IMR-90 (cell line): ENCODE data around the gene MARCHF3. TPM values are rescaled to one million over a fixed set of nuclear protein-coding genes. Genes with fewer than 3 reads are reported as not detected.

Source experiments
- ATAC-seq: fragments of 200-7000 bp; cut with Tn5 transposase; 2 replicates; pipeline ENCODE4 v1.9.1; 2020; ENCODE audit warnings: low read depth, mild to moderate bottlenecking, moderate library complexity
- BruUV-seq: library from RNA; stranded (reverse); fragments of 400-500 nt; replicated peaks from 2 replicates; lab custom pipeline; 2021; lab: Mats Ljungman, UMichigan
- CTCF ChIA-PET: fragments of 300-600 bp; formaldehyde crosslinking; extraction: SDS; loops from one replicate; lab custom pipeline; 2021; ENCODE audit warnings: antibody characterized with exemption; lab: Yijun Ruan, JAX
- POLR2A ChIA-PET: fragments of 300-600 bp; sonication (Branson Sonifier 250); formaldehyde crosslinking; loops from one replicate; lab custom pipeline; 2022; ENCODE audit warnings: antibody characterized with exemption; ENCODE audit not compliant: unreplicated experiment; lab: Charles Lee
- DNase-seq: peaks from one replicate; pipeline ENCODE4 v3.0.0; 2013
- H2AFZ ChIP-seq: replicated peaks from 2 replicates; pipeline ENCODE3; 2013; ENCODE audit warnings: low read length, mild to moderate bottlenecking; ENCODE audit not compliant: poor library complexity
- H2AK5ac ChIP-seq: 2 replicates; pipeline ENCODE4 v1.6.1; 2013; ENCODE audit warnings: low read depth, low read length, inconsistent platforms
- H2AK9ac ChIP-seq: replicated peaks from 2 replicates; pipeline ENCODE3; 2013; ENCODE audit warnings: mild to moderate bottlenecking, low read depth, low read length, moderate library complexity; ENCODE audit not compliant: poor library complexity
- H2BK120ac ChIP-seq: 2 replicates; pipeline ENCODE4 v1.6.1; 2013; ENCODE audit warnings: low read depth, low read length, inconsistent platforms
- H2BK15ac ChIP-seq: 3 replicates; pipeline ENCODE4 v1.6.1; 2013; ENCODE audit warnings: low read depth, low read length, inconsistent platforms
- H2BK20ac ChIP-seq: 2 replicates; pipeline ENCODE4 v1.6.1; 2013; ENCODE audit warnings: low read depth, mild to moderate bottlenecking, inconsistent platforms, low read length, moderate library complexity
- H2BK5ac ChIP-seq: 2 replicates; pipeline ENCODE4 v1.6.1; 2013; ENCODE audit warnings: mild to moderate bottlenecking, low read depth, low read length, inconsistent platforms; ENCODE audit not compliant: poor library complexity, severe bottlenecking
- H3K14ac ChIP-seq: replicated peaks from 2 replicates; pipeline ENCODE4 v1.6.1; 2013; ENCODE audit warnings: low read depth, low read length, inconsistent platforms
- H3K18ac ChIP-seq: 2 replicates; pipeline ENCODE4 v1.6.1; 2013; ENCODE audit warnings: low read depth, low read length, control low read depth
- H3K23ac ChIP-seq: 2 replicates; pipeline ENCODE4 v1.6.1; 2013; ENCODE audit warnings: low read depth, low read length, inconsistent platforms
- H3K27ac ChIP-seq: 2 replicates; pipeline ENCODE4 v1.5.1; 2013; ENCODE audit warnings: mild to moderate bottlenecking, control low read depth, low read length; ENCODE audit not compliant: insufficient read depth
- H3K27me3 ChIP-seq: 2 replicates; pipeline ENCODE4 v1.6.1; 2013; ENCODE audit warnings: low read length; ENCODE audit not compliant: control insufficient read depth, insufficient read depth
- H3K36me3 ChIP-seq: 2 replicates; pipeline ENCODE4 v1.6.1; 2013; ENCODE audit warnings: low read length, mixed read lengths; ENCODE audit not compliant: control insufficient read depth, insufficient read depth
- H3K4ac ChIP-seq: 2 replicates; pipeline ENCODE4 v1.6.1; 2013; ENCODE audit warnings: low read depth, low read length, inconsistent platforms
- H3K4me1 ChIP-seq: 2 replicates; pipeline ENCODE4 v1.6.1; 2013; ENCODE audit warnings: low read length, mixed read lengths; ENCODE audit not compliant: control insufficient read depth, insufficient read depth
- H3K4me2 ChIP-seq: 2 replicates; pipeline ENCODE4 v1.6.1; 2013; ENCODE audit warnings: low read depth, mild to moderate bottlenecking, control low read depth, low read length, moderate library complexity
- H3K4me3 ChIP-seq: 2 replicates; pipeline ENCODE4 v1.5.1; 2013; ENCODE audit warnings: low read depth, mild to moderate bottlenecking, control low read depth, low read length, moderate library complexity; ENCODE audit not compliant: insufficient read depth
- H3K56ac ChIP-seq: 2 replicates; pipeline ENCODE4 v1.6.1; 2013; ENCODE audit warnings: low read length, inconsistent platforms; ENCODE audit not compliant: insufficient read depth; ENCODE audit errors: extremely low read depth
- H3K79me1 ChIP-seq, 2 experiments: 2 replicates each; pipeline ENCODE4 v1.6.1; 2013; ENCODE audit warnings: low read length in 2 of 2, inconsistent platforms in 1 of 2, low read depth in 1 of 2
- H3K9ac ChIP-seq: 2 replicates; pipeline ENCODE4 v1.6.1; 2013; ENCODE audit warnings: low read depth, low read length, control low read depth
- H3K9me1 ChIP-seq: 2 replicates; pipeline ENCODE4 v1.6.1; 2013; ENCODE audit warnings: low read length, inconsistent platforms; ENCODE audit not compliant: insufficient read depth
- H3K9me3 ChIP-seq: 2 replicates; pipeline ENCODE4 v1.6.1; 2013; ENCODE audit warnings: low read length; ENCODE audit not compliant: control insufficient read depth, insufficient read depth
- H4K20me1 ChIP-seq: 2 replicates; pipeline ENCODE4 v1.6.1; 2013; ENCODE audit warnings: low read length, inconsistent platforms; ENCODE audit not compliant: insufficient read depth
- H4K5ac ChIP-seq: 2 replicates; pipeline ENCODE4 v1.6.1; 2013; ENCODE audit warnings: mild to moderate bottlenecking, low read depth, low read length, control low read depth
- H4K8ac ChIP-seq, 2 experiments: 2 replicates each; pipeline ENCODE4 v1.6.1; 2013; ENCODE audit warnings: low read depth in 2 of 2, low read length in 2 of 2, control low read depth in 1 of 2, inconsistent platforms in 1 of 2
- H4K91ac ChIP-seq: 2 replicates; pipeline ENCODE4 v1.6.1; 2013; ENCODE audit warnings: low read depth, low read length, inconsistent platforms; ENCODE audit not compliant: insufficient read depth
- MXI1 ChIP-seq: IDR thresholded peaks from 2 replicates; pipeline ENCODE4 v1.6.1; 2012; ENCODE audit warnings: low read depth, mild to moderate bottlenecking, low read length, moderate library complexity, borderline replicate concordance
- NFE2L2 ChIP-seq: fragments of 150-350 bp; IDR thresholded peaks from 2 replicates; pipeline ENCODE4 v1.6.1; 2016; ENCODE audit warnings: low read depth, mild to moderate bottlenecking, low read length
- RFX5 ChIP-seq: IDR thresholded peaks from 2 replicates; pipeline ENCODE4 v1.8.0; 2012; ENCODE audit warnings: low read depth, mild to moderate bottlenecking, low read length, moderate library complexity
- WGBS, 2 experiments: methylation state at CpG; one replicate each; pipeline versions ENCODE4 v1.1.5 to v1.1.7; 2013; ENCODE audit warnings: missing lambda C conversion rate in 2 of 2; ENCODE audit not compliant: insufficient read length in 1 of 2; ENCODE audit errors: extremely low coverage in 2 of 2; 5-methylcytosine and 5-hydroxymethylcytosine counted together
- dilution Hi-C: fragments of 300-500 bp; cut with HindIII; formaldehyde crosslinking; loops from one replicate; pipeline ENCODE4 v1.14.3; 2018; ENCODE audit warnings: low sequenced_read_pairs; ENCODE audit not compliant: unreplicated experiment
- in situ Hi-C: fragments of 300-500 bp; cut with MboI; formaldehyde crosslinking; loops from 3 replicates; pipeline ENCODE4 v1.14.3; 2019; ENCODE audit warnings: low sequenced_read_pairs, inconsistent platforms, mixed read lengths
- intact Hi-C: fragments of 100-400 bp; cut with micrococcal nuclease; formaldehyde crosslinking; loops from 2 replicates; pipeline ENCODE4 v1.10.0; 2022
- polyA plus RNA-seq, 3 experiments: library from polyadenylated mRNA; depleted of rRNA; stranded (reverse); fragments of >200 nt; gene quantifications; 2 replicates each; pipeline ENCODE4 v1.2.3, GENCODE V29; 2012; ENCODE audit warnings: low replicate concordance in 1 of 3
- total RNA-seq: library from RNA; depleted of rRNA; stranded (reverse); fragments of >200 nt; gene quantifications from 2 replicates; pipeline ENCODE4 v1.2.3, GENCODE V29; 2012
- TF ChIP-seq, protein P1 (sequence below): fragments of 150-350 bp; IDR thresholded peaks from 2 replicates; pipeline ENCODE4 v1.6.1; 2016; ENCODE audit warnings: low read depth, mild to moderate bottlenecking, low read length, moderate library complexity, borderline replicate concordance

Gene MARCHF3
- total and polyA plus RNA-seq, 2 of the 4 experiments (the other 2 are of a cell fraction), result 11.2 to 18.8 TPM

DNA sequence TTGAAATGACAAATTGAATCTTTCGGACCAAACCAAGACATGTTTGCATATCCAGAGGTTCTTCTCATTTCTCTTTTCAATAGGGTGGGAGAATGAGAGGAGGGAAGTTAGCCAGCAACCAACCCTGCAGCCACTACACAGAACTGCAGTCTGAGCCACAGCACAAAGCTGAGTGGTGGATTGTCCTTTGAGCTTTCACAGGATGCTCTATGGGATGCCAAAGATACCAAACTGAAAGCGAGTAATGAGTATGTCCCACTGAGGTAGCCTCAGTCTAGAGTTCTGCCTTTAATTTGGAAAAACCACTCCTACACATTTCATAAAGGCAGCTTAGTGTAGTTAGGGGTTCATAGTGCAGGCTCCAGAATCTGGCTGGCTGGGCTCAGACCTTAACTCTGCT is 114.9 kb downstream of the MARCHF3 start:
- ChIA-PET POLR2A (no interaction called here), CTCF (no interaction called here)
- in situ Hi-C loops, result no loop called here
- Histone ChIP-seq H3K79me1 (peaks cover 12 to 13% of the 10 kb centered on the region in 2 experiments; a peak in 3 of 4 replicates), H4K8ac (no peak overlapping the region), H3K36me3 (no peaks in the 10 kb centered on the region), H2BK120ac (no peak overlapping the region), H4K5ac (no peak overlapping the region), H3K23ac (no peak overlapping the region), H3K9me3 (no peaks in the 10 kb centered on the region), H3K9me1 (peaks cover 4% of the 10 kb centered on the region; the same call in 1 of the 2 replicates), H3K4me2 (no peak overlapping the region), H3K14ac (no peak overlapping the region), H2BK15ac (no peak overlapping the region), H3K56ac (no peak overlapping the region), H4K20me1 (no peaks in the 10 kb centered on the region), H3K9ac (no peak overlapping the region), H3K4me3 (no peak overlapping the region), H3K4me1 (peaks cover 2% of the 10 kb centered on the region), H2AK9ac (no peak overlapping the region), H3K4ac (no peak overlapping the region), H2AK5ac (no peak overlapping the region), H2BK5ac (no peak overlapping the region), H3K27me3 (no peaks in the 10 kb centered on the region), H3K27ac (no peak overlapping the region), H3K18ac (no peak overlapping the region), H4K91ac (no peak overlapping the region), H2AFZ (no peak overlapping the region), H2BK20ac (no peak overlapping the region)
- DNase-seq, result no peak
- dilution Hi-C loops, result no loop called here
- BruUV-seq, result no TSS peak
- TF ChIP-seq, protein P1, sequence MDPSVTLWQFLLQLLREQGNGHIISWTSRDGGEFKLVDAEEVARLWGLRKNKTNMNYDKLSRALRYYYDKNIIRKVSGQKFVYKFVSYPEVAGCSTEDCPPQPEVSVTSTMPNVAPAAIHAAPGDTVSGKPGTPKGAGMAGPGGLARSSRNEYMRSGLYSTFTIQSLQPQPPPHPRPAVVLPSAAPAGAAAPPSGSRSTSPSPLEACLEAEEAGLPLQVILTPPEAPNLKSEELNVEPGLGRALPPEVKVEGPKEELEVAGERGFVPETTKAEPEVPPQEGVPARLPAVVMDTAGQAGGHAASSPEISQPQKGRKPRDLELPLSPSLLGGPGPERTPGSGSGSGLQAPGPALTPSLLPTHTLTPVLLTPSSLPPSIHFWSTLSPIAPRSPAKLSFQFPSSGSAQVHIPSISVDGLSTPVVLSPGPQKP, result no peak
- TF ChIP-seq NFE2L2 (no peak), MXI1 (no peak), RFX5 (no peak)
- WGBS, 2 experiments, result no CpG with 5 or more reads among the region's 2 CpGs
- intact Hi-C loops, result no loop called here
- no peak for ATAC-seq
